WI38 (cell line): ENCODE measurements around the gene LHPP.

ENCODE experiments used
- H3K4me3 ChIP-seq: 2 replicates; pipeline ENCODE4 v1.5.1; 2011; ENCODE audit warnings: low read depth, mild to moderate bottlenecking, control low read depth, low read length
- TF ChIP-seq, protein P1 (sequence below): IDR thresholded peaks from 2 replicates; pipeline ENCODE4 v1.5.1; 2012; ENCODE audit warnings: low read depth, mild to moderate bottlenecking, control low read depth, low read length

LHPP gene

DNA sequence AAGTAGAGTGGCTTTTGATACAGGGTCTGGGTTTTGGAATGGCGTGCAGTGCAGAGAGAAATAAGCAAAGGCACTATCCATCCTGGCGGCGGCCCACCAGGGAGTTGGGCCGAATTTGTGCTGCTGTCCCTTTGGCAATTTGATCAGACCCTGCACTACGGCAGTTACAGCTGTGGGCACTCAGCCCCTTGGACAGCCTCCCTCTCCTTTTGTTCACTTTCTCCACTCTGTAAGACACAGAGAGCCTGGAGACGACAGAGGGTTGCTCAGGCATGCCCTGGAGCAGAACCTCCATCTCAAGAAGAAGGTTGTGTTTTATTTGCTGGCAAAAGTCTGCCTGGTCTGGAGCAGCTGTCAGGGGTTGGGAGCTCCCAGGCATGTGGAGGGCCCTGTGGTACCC, 55.8 kb downstream of the LHPP start:
- H3K4me3 ChIP-seq = no peak overlapping the region
- TF ChIP-seq, protein P1, sequence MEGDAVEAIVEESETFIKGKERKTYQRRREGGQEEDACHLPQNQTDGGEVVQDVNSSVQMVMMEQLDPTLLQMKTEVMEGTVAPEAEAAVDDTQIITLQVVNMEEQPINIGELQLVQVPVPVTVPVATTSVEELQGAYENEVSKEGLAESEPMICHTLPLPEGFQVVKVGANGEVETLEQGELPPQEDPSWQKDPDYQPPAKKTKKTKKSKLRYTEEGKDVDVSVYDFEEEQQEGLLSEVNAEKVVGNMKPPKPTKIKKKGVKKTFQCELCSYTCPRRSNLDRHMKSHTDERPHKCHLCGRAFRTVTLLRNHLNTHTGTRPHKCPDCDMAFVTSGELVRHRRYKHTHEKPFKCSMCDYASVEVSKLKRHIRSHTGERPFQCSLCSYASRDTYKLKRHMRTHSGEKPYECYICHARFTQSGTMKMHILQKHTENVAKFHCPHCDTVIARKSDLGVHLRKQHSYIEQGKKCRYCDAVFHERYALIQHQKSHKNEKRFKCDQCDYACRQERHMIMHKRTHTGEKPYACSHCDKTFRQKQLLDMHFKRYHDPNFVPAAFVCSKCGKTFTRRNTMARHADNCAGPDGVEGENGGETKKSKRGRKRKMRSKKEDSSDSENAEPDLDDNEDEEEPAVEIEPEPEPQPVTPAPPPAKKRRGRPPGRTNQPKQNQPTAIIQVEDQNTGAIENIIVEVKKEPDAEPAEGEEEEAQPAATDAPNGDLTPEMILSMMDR = no peak

DNA sequence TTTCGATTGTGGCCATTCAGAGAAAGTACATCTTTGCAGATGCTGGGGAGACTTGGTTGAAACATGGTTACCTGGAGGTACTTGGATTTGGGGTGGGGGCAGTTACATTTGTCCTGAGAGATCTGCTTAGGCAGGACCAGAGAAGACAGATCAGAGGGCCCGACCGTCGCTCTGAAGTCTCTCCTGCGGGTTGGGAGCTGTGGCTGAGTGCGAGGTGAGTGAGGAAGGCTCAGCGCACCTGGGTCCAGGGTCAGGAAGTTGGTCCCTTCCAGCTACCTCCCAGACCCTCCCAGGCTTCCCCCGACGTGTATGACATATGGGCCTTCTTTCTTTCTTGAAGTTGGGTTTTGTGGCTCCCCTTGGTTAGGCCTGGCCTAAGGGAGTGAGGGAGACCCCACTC, 56.3 kb downstream of the LHPP start:
- no peak overlapping the region for H3K4me3 ChIP-seq
- TF ChIP-seq, protein P1 = no peak

DNA sequence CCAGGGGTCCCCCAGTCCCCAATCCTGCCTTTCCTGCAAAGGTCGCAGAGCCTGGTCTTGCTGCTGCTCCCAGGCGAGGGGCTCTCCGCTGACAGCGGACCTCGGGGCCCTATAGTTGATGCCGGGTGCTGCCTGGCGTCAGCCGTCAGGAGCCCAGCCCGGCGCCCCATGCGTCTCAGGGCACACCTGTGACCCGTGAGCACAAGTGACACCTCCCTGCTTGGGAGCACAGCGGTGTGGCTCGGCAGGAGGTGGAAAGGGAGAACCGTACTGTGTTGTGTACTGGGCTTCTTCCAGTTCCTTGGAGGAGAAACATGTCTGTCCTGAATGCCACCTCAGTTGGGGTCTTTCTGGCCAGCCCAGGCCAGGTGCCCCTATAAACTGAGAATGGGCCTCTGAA, 56.7 kb downstream of the LHPP start:
- no peak overlapping the region for H3K4me3 ChIP-seq
- TF ChIP-seq, protein P1 = no peak

DNA sequence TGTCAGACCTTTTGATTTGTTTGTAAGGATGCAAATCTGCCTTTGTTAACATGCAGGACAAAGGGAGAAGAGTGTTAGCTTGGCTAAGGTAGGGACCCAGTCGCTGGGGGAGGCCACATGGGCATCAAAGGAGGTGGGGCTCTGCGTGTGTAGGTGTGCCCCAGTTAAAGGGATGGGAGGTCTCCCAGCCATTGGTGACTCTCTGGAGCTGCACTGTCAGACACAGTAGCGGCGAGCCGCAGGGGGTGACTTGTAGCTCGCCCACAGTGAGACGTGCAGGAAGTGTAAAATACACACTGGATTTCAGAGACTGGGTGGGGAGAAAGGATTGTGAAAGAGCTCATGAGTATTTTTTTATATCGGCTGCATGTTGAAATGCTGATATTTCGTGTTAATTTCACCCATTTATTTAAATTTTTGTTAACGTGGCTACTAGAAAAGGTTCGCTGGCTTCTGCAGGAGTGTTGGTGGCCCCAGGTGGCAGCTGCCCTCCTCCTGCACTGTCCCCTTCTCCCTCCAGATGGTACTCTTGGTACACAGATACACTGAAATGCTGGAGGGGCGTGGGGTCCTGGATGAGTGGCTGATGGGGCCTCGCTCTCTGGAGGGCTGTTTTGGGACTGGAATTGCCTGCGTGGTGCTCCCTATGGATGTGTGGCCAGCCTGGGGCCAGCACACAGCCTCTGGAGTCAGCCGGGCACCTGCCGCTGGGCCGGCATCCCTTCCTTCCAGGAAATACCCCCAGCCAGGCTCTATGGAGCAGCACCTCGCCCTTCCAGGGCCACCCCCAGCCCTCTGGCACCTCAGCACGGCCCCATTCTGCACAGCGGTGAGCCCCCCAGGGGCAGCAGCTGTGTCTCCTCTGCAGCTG, 59.2 kb downstream of the LHPP start:
- TF ChIP-seq, protein P1 = no peak
- no peak overlapping the region for H3K4me3 ChIP-seq

DNA sequence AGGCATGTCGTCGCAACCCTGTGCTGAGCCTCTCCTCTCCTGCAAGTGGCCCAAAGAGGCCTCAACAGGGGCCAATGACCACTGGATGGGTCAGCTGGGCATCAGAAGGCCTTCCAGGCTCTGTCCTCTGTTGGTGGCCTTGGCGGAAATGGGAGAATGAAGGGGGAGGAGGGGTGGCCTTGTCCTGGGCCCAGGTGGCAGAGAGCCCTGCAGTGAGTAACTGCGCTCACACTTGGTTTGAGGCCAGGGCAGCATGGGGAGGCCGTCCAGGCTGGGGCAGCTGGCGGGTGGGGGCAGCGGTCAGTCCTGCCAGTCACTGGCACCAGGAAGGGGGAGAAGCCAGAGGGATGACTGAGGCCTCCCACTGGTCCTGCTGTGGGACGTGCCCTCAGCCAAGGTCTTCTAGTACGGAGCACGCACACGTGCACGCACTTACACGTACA, 59.8 kb downstream of the LHPP start:
- TF ChIP-seq, protein P1 = no peak
- H3K4me3 ChIP-seq = no peak overlapping the region

DNA sequence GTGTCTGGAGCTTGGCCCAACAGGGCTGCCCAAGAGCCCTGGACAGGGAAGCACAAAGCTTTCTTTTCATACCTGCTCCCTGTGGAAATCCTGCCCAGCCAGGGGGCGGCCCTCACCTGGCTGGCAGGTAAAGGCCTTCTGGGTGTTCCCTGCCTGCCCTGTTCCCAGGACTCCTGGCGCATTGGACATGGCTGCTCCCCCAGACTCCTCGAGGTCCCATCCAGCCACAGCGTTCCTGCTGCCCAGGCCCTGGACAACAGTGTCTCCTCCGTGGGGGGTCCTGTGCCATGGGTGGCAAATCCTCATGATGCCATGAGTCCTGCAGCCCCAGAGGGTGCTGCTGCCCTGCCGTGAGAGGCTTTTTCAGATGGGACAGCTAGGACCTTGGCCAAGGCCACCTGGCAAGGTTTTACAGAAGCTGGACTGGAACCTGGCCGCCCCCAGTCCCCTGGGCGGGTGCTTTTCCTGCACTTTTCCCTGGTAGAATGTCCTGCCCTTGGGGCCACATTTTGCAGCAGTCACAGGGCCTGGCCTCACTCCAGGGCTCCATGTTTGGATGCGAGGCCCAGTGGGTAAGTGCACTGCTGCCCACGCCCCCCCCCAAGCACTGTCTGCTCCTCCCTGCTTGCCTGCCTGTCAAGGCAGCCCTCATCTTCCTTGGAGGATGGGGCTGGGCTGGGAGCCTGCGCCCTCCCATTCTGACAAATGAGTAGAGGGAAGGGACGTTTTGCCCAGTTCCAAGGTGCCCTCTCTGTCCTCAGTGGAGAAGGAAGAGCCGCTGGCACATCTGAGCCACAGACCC, 60.7 kb downstream of the LHPP start:
- TF ChIP-seq, protein P1 = no peak
- no peak overlapping the region for H3K4me3 ChIP-seq
